NCI-H226 (cell line): ENCODE measurements around the gene VCP.
"Not testable (repeated sequence)": the region's sequence is repeated elsewhere in the genome, so short reads cannot be mapped to it uniquely, and the experiment has no call there.

Source experiments
- DNase-seq: peaks from one replicate; pipeline ENCODE4 v3.0.0-alpha.2; 2015

Gene VCP

GRCh38 chr9:35057271-35057620, 15.2 kb downstream of the VCP start:
- no peak for DNase-seq

DNA sequence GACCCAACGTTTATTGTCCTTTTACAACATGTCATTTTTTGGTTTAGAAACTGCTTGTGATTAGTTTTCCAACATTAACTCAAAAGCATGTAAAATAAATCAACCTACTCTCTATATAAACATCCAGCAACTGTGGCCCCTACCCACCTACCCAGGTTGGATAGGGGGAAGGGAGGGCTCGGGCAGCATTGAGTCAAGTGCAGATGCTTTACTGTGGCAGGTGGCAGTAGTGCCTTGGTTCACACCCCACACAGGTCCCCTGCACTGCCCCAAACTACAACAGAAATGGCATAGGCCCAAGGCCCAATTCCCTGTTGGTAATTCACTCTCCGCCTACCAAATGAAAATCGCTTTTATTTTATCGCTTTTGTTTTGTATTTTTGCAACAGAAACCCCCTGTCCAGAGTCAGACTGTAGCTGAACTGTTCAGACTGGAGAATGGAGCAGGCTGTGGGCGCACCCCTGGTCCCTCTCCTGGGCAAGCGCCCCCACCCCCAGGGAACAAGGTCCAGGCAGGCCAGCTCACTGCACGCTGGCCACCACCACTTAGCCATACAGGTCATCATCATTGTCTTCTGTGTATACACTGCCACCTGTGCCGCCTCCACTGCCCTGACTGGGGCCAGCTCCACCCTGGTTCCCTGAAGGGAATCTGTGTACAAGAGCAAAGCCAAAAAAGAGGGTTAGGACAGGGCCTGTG, 15.7 kb downstream of the VCP start:
- DNase-seq: no peak

- no peak for DNase-seq
Measured at GRCh38 chr9:35054871-35055644, 17.4 kb downstream of the VCP start.

DNA sequence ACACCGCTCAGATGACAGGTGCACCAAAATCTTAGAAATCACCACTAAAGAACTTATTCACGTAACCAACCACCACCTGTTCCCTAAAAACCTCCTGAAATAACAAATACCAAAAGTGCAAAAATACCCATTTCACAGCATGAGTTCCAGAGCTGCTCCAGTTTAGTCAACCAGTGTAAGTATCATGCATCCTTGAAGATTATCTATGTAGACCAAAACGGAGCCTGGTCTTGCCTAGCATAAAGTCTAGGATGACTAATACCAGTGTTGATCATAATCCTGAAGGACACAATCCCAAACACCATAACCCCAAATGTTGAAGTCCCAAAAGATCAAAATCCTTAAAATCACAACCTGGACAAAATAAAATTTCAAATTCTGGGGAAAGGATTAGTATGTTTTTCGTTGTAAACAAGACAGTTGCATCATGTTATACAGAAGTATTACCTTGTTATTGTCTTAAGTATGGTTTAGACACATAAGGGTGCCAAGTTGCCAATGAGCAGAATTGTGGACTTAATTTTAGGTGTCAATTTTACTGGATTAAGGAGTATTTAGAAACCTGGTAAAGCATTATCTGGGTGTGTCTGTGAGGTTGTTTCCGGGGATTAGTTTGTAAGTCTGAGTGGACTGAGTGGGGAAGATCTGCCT, 18.1 kb downstream of the VCP start:
- DNase-seq: no peak

DNA sequence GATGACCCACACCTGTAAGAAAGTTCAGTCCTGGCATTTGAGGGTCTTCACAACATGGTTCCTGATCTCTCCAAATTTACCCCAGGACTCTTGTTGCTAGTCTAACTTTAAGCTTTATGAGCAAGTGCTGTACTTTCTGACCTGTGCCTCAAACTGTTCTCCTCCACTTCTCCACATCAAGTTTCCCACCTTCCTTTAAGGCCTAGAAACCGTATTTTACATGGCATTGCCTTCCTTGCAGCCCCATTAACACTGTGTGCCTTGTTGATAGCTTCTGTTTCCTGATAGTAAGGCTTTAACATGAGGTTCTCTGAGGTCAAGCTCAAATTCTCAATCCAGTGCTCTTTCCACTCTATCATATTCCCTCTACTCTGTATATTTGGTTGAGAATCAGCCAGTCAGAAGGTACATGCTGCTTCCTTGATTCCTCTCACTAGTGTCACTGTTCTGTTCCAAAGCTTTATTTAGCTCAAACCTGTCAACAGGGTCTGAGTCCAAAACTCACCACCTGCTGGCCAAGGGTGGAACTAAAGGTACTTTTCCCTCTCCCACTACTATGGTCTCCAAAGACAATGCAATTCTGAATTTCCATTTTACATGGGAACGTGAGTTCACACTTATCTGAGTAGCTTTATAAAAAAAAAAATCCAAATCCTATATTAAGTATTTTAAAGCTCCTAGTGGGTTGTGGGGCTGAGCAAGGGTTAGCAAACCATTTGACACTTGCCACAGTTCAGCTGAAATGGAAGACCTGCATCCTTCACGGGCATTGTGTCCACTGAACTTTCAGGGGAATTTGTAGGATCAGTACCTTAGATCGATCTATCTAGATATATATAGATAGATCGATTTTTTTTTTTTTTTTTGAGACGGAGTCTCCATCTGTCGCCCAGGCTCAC, 21.1 kb downstream of the VCP start:
- no peak for DNase-seq

DNA sequence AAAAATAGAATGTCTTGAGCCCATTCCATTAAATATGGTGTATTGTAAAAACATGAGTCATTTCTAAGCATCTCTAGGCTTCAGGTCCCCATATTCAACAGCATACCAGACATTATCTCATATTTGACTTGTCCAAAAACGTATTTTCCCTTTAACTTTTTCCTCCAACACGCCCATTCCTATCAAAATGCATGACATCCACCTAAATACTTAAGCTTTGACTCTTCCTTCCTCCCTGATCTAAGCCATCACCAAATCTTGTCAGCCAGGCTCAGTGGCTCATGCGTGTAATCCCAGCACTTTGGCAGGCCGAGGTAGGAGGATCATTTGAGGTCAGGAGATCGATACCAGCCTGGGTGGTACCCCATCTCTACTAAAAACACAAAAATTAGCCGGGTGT, 23.9 kb downstream of the VCP start:
- peak; percentile 16 for DNase-seq

DNA sequence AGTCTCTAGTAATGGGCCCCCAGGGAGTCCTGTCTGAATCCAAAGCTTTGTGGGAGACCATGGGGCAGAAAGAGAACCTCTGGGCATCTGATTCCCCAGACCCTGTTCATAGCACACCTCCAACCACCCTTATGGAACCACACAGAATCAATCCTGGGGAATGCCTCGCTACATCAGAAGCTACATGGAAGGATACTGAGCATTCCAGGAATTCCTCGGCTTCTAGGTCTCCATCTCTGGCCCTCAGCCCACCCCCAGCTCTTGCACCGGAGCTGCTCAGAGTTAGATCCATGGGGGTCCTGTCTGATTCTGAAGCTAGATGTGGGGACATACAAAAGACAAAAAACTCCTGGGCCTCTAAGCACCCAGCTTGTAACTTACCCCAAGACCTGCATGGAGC, 28.4 kb downstream of the VCP start:
- DNase-seq: no peak

GRCh38 chr9:35042891-35043545, 29.4 kb downstream of the VCP start:
- no peak for DNase-seq

DNA sequence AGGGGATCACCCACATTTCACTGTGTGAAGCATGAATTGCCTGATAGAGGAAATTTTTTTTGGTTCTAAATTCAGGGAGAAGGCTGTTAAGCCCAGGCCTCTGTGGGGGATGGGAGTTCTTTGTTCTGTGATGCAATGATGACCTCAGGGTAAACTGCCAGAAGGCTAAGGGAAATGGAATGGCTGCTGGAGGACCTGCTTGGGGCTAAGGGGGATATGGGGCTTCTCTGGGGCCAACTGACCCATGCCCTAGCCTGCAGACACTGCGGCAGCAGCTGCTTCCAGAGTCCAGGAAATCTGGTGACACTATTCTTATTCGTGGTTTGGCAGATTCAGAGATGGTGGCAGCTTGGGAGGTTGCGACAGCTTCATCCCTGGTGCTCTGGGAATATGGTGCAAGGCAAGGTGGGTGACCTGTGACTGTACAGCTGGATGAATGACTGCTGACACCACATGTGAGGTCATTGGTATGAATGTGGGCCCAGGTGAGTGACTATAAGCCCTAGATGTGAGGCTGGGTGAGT, 30.3 kb downstream of the VCP start:
- peak; percentile 53 for DNase-seq

DNA sequence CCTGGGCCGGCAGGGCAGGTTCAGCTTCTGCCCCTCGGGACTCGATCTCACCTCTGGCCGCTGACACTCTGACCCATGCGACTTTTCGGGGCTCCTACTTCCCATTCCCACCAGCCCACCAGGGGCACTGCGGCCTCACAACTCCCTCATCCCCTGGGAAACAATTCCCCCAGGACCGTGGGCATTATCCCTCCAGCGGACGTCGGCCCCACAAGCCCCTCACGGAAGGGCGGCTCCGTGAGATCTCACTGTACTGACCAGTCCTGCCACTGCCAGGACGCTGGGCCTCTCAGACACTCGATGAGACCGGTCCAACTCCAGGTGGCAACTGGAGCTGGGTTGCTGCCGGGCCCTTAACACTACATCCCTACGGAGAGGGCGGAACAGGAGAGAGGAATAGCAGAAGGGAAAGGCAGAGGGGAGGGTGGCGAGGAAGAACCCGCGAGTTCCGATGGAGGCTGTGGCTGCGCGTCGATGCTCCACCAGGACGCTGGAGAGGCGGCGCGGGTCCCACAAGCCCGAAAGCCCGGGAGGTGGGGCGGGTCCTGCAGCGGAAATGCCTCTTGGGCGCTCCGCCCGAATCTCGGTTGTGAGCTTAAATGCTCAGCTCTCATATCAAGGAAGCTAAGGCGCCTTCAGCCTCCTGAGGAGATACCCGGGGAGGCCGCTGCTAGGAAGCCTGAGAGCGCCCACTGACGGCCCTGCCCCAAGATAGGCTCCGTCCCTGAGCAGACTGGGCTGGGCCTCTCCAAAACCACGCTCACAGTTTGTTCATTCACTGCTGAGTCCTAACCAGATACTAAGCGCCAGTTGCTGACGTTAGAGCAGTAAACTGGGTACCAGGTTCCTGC, 36.3 kb downstream of the VCP start:
- DNase-seq: no peak

- DNase-seq: no peak
Measured at GRCh38 chr9:35033101-35033500, 39.3 kb downstream of the VCP start.

DNA sequence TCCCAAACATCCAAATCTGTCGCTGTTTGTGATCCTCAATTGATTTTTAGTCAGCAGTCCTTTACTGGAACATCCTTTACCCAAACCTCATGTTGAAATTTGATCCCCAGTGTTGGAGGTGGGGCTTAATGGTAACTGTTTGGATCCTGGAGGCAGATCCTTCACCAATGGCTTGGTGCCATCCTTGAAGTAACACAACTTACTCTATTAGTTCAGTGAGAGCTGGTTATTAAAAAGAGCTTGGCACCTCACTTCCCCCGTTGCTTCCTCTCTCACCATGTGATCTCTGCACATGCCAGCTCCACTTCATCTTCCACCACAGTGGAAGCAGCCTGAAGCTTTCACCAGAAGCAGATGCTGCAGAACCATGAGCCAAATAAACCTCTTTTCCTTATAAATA, 42.6 kb downstream of the VCP start:
- no peak for DNase-seq

GRCh38 chr9:35029241-35029640, 43.2 kb downstream of the VCP start:
- DNase-seq: peak; percentile 22

GRCh38 chr9:35028341-35028740, 44.1 kb downstream of the VCP start:
- no peak for DNase-seq

GRCh38 chr9:35027860-35028259, 44.6 kb downstream of the VCP start:
- no peak for DNase-seq

DNA sequence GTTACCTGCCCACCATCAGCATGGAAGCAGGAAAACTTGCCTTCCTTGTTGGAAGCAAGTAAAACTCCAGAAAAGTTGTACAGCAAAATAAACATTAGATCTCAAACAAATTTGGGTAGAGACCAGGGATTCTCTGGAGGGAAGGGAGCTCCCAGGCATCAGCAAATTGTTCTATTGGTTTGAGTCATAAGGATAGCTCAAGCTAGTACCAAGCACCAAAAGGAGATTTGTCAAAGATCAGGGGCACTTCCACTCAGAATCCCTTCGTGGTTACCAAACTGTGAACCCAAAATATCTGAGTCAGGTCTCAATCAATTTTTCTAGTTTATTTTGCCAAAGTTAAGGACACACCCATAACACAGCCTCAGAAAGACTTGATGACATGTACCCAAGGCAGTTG, 45.1 kb downstream of the VCP start:
- DNase-seq: peak; percentile 28

DNA sequence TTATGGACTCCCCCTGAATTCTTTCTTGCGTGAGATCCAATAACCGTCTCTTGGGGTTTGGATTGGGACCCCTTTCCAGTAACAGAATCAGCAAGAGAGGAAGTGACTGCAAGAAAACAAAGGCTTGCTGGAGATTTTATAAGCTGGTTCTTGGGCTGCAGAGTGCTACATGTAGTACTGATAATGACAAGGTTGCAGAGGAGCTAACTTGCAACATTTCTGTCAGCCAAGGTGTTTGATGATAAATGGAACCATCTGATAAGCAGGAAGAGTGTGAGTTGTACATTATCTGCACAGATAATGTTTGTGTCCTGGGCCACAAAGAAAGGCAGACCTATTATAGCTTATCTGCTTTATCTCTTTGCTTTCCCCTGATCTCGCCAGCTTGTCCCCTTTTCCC, 45.8 kb downstream of the VCP start:
- no peak for DNase-seq

- DNase-seq: not testable (repeated sequence)
Measured at GRCh38 chr9:35023443-35023842, 49.0 kb downstream of the VCP start.

DNA sequence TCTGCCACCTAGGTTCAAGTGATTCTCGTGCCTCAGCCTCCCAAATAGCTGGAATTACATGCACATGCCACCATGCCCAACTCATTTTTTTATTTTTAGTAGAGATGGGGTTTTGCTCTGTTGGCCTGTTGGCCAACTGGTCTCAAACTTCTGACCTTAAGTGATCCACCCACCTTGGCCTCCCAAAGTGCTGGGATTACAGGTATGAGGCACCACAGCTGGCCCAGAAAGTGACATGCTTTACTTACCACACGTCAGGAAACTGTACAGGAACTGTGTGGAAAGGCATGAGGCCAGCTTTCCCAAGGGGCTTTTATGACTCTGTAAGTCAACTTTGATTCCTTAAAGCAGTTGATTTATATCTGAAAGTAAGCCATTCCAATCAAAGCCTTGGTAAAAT, 57.9 kb downstream of the VCP start:
- DNase-seq: no peak

DNA sequence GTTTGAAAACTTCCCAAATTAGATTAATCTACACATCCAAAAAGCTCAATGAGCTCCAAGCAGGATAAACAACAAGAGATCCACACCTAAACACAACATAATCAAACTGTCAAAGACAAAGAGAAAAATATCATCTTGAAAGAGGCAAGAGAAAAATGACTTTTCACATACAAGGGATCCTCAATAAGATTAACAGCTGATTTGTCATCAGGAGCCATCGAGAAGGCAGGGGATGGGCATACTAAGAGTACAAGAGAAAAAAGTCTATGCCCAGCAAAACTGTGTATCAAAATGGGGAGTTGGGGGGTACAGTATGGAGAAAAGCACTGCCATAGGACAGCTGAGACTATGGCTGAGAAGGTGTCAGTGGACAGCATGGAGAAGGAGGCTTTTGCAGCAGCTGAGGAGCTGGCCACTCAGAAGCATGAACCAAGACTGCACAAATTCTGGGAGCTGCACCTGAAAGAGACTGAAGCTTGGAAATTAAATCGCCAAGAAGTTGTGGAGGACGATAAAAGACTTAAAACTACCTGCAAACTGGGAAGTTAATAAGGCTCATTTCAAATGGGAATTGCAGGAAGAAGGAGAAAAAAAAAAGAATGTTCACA, 62.0 kb downstream of the VCP start:
- no peak for DNase-seq
